Esophagus muscularis mucosa (tissue), 4 donors: ENCODE data around the gene NPPB.

Experiments
- EP300 ChIP-seq: sonication (generic); formaldehyde crosslinking; IDR thresholded peaks from one replicate; pipeline ENCODE4 v1.6.1; 2017; ENCODE audit warnings: antibody characterized with exemption
- POLR2AphosphoS5 ChIP-seq, 2 donors: sonication (generic); formaldehyde crosslinking; IDR thresholded peaks; one replicate each; pipeline ENCODE4 v1.6.1; 2017; ENCODE audit warnings: antibody characterized with exemption in 2 of 2
- TF ChIP-seq, protein P1 (sequence below), 3 experiments: fragments of 200-600 bp in 2 of 3; fragments of 450-650 bp in 1 of 3; sonication (generic) in 2 of 3; IDR thresholded peaks; one replicate each; pipeline ENCODE4 v1.5.1; 2017 to 2019; ENCODE audit warnings: antibody characterized with exemption in 3 of 3, mild to moderate bottlenecking in 2 of 3, moderate library complexity in 1 of 3

DNA sequence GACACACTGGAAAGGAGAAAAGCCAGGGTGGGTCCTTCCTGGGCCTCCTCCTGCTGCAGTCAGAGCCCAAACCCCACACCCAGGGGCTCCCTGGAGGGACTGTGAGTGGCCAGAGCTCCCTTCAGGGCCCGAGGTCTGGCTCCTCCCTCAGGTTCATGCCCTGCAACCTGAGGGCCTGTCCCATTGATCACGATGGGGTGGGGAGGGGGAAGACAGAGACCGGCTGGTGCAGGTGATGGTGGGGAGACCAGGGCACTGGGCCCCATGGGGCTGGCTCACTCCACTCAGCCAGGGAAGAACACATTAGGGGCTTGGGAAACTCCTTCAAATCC, 30.1 kb upstream of the NPPB start:
- TF ChIP-seq, protein P1, sequence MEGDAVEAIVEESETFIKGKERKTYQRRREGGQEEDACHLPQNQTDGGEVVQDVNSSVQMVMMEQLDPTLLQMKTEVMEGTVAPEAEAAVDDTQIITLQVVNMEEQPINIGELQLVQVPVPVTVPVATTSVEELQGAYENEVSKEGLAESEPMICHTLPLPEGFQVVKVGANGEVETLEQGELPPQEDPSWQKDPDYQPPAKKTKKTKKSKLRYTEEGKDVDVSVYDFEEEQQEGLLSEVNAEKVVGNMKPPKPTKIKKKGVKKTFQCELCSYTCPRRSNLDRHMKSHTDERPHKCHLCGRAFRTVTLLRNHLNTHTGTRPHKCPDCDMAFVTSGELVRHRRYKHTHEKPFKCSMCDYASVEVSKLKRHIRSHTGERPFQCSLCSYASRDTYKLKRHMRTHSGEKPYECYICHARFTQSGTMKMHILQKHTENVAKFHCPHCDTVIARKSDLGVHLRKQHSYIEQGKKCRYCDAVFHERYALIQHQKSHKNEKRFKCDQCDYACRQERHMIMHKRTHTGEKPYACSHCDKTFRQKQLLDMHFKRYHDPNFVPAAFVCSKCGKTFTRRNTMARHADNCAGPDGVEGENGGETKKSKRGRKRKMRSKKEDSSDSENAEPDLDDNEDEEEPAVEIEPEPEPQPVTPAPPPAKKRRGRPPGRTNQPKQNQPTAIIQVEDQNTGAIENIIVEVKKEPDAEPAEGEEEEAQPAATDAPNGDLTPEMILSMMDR (IDR thresholded peaks at IDR 0.05) = no peak
- TF ChIP-seq POLR2AphosphoS5 (IDR thresholded peaks at IDR 0.05) = no peak
- no peak for TF ChIP-seq EP300
